Gastrocnemius medialis (tissue), 4 donors: ENCODE data around the gene CD300H. TPM values are rescaled to one million over a fixed set of nuclear protein-coding genes. Genes with fewer than 3 reads are reported as not detected.

ENCODE experiments used
- ATAC-seq, 2 donors: fragments of 150-250 bp; one replicate each; pipeline ENCODE4 v1.9.1; 2016
- DNase-seq, 2 donors: peaks; one replicate each; pipeline ENCODE4 v3.0.0-alpha.2; 2019
- H3K27ac ChIP-seq, 4 donors: fragments of 200-600 bp; sonication (generic); 1 replicate in 1 of 4; 2 replicates in 3 of 4; pipeline ENCODE4 v1.5.1; 2016 to 2018; ENCODE audit warnings: mild to moderate bottlenecking in 2 of 4, moderate library complexity in 1 of 4
- H3K27me3 ChIP-seq, 3 donors: fragments of 200-600 bp; sonication (generic) in 2 of 3; 1 replicate in 1 of 3; 2 replicates in 2 of 3; pipeline versions ENCODE4 v1.5.1 to v1.6.0; 2016 to 2019; ENCODE audit warnings: mild to moderate bottlenecking in 1 of 3, moderate library complexity in 1 of 3
- H3K36me3 ChIP-seq, 2 donors: fragments of 200-600 bp; sonication (generic) in 1 of 2; one replicate each; pipeline ENCODE4 v1.5.1; 2017 to 2018
- H3K4me1 ChIP-seq, 2 donors: fragments of 200-600 bp; sonication (generic) in 1 of 2; one replicate each; pipeline ENCODE4 v1.5.1; 2016 to 2017; ENCODE audit warnings: mild to moderate bottlenecking in 2 of 2
- H3K4me3 ChIP-seq, 4 donors: fragments of 200-600 bp; sonication (generic) in 3 of 4; 1 replicate in 1 of 4; 2 replicates in 3 of 4; pipeline ENCODE4 v1.5.1; 2016 to 2019; ENCODE audit warnings: mild to moderate bottlenecking in 2 of 4
- H3K9me3 ChIP-seq, 3 donors: fragments of 200-600 bp; sonication (generic) in 2 of 3; 1 replicate in 1 of 3; 2 replicates in 2 of 3; pipeline ENCODE4 v1.5.1; 2016 to 2019
- POLR2A ChIP-seq, 2 donors: fragments of 450-650 bp; IDR thresholded peaks; one replicate each; pipeline ENCODE4 v1.6.1; 2017; ENCODE audit warnings: antibody characterized with exemption in 2 of 2, mild to moderate bottlenecking in 2 of 2, moderate library complexity in 2 of 2
- in situ Hi-C, 4 donors: fragments of 200-750 bp; cut with MboI; loops; one replicate each; pipeline versions ENCODE4 v1.15.0 to v1.8.0; 2017; ENCODE audit warnings: low sequenced_read_pairs in 4 of 4
- intact Hi-C: fragments of 100-400 bp; cut with DNase I; formaldehyde crosslinking; loops from one replicate; pipeline ENCODE4 v1.15.1; 2023; ENCODE audit warnings: low total_unique reads
- total RNA-seq, 4 donors: library from RNA; depleted of rRNA; stranded (reverse); fragments of >200 nt; gene quantifications; one replicate each; pipeline versions ENCODE4 v1.1.0 to v1.2.3, GENCODE V29; 2016
- TF ChIP-seq, protein P1 (sequence below), 5 experiments: fragments of 450-650 bp in 3 of 5; fragments of 200-600 bp in 2 of 5; sonication (generic) in 2 of 5; IDR thresholded peaks in 4 of 5; conservative IDR thresholded peaks in 1 of 5; 1 replicate in 4 of 5; 2 replicates in 1 of 5; pipeline ENCODE4 v1.5.1; 2016 to 2019; ENCODE audit warnings: antibody characterized with exemption in 5 of 5, mild to moderate bottlenecking in 3 of 5, moderate library complexity in 3 of 5

The CD300H gene
- total RNA-seq, 4 donors from 2014 or later, result not detected

DNA sequence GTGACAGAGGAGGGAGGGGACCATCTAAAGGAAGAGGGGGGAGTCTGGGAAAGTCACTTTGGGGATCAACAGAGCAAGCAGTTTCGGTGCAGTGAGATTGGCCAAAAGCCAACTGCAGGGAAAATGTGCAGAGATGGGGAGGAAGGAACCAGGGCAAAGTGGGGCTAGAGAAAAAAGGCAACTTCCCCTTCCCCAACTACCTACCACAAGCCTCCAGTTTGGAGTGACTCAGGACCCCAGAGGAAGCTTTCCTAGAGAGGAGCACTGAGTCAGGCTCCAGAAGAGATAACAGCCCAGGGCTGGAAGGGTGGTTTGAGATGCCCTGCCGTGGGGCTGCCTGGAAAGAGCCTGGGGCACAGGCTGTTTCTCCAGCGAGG lies 31.7 kb upstream of the CD300H start:
- in situ Hi-C loops, result no loop called here
- no peaks in the 10 kb centered on the region for H3K36me3 ChIP-seq
- DNase-seq (no peak), ATAC-seq (no peak)
- H3K9me3 ChIP-seq, result no peaks in the 10 kb centered on the region
- no peak overlapping the region for H3K4me3 ChIP-seq
- no peaks in the 10 kb centered on the region for H3K4me1 ChIP-seq
- no peak overlapping the region for H3K27ac ChIP-seq
- no peak for TF ChIP-seq POLR2A (IDR thresholded peaks at IDR 0.05)
- TF ChIP-seq, protein P1, sequence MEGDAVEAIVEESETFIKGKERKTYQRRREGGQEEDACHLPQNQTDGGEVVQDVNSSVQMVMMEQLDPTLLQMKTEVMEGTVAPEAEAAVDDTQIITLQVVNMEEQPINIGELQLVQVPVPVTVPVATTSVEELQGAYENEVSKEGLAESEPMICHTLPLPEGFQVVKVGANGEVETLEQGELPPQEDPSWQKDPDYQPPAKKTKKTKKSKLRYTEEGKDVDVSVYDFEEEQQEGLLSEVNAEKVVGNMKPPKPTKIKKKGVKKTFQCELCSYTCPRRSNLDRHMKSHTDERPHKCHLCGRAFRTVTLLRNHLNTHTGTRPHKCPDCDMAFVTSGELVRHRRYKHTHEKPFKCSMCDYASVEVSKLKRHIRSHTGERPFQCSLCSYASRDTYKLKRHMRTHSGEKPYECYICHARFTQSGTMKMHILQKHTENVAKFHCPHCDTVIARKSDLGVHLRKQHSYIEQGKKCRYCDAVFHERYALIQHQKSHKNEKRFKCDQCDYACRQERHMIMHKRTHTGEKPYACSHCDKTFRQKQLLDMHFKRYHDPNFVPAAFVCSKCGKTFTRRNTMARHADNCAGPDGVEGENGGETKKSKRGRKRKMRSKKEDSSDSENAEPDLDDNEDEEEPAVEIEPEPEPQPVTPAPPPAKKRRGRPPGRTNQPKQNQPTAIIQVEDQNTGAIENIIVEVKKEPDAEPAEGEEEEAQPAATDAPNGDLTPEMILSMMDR (IDR thresholded peaks at IDR 0.05 in 4 of 5, conservative IDR thresholded peaks at IDR 0.05 in 1 of 5), result no peak
- peaks cover 2 to 11% (median 5%) of the 10 kb centered on the region in 3 donors for H3K27me3 ChIP-seq
- intact Hi-C loops, result no loop called here

- intact Hi-C loops, result no loop called here
- Histone ChIP-seq H3K4me3 (no peak overlapping the region), H3K36me3 (no peaks in the 10 kb centered on the region), H3K4me1 (no peaks in the 10 kb centered on the region), H3K27me3 (peaks cover 2 to 11% (median 6%) of the 10 kb centered on the region in 3 donors), H3K27ac (no peak overlapping the region), H3K9me3 (no peaks in the 10 kb centered on the region)
- ATAC-seq (no peak), DNase-seq (no peak)
- TF ChIP-seq, protein P1 (IDR thresholded peaks at IDR 0.05 in 4 of 5, conservative IDR thresholded peaks at IDR 0.05 in 1 of 5), result no peak
- no peak for TF ChIP-seq POLR2A (IDR thresholded peaks at IDR 0.05)
- in situ Hi-C loops, result no loop called here
Measured at GRCh38 chr17:74598346-74599022, 31.2 kb upstream of the CD300H start.

GRCh38 chr17:74597069-74597790 lies 29.9 kb upstream of the CD300H start:
- no peaks in the 10 kb centered on the region for H3K9me3 ChIP-seq
- intact Hi-C loops, result no loop called here
- no peak for DNase-seq
- no peak for TF ChIP-seq POLR2A (IDR thresholded peaks at IDR 0.05)
- TF ChIP-seq, protein P1 (IDR thresholded peaks at IDR 0.05 in 4 of 5, conservative IDR thresholded peaks at IDR 0.05 in 1 of 5), result no peak
- no peak for ATAC-seq
- no peaks in the 10 kb centered on the region for H3K36me3 ChIP-seq
- in situ Hi-C loops, result no loop called here
- H3K27me3 ChIP-seq, result peaks cover 2 to 10% (median 3%) of the 10 kb centered on the region in 3 donors
- H3K27ac ChIP-seq, result no peak overlapping the region
- H3K4me1 ChIP-seq, result no peaks in the 10 kb centered on the region
- H3K4me3 ChIP-seq, result no peak overlapping the region

DNA sequence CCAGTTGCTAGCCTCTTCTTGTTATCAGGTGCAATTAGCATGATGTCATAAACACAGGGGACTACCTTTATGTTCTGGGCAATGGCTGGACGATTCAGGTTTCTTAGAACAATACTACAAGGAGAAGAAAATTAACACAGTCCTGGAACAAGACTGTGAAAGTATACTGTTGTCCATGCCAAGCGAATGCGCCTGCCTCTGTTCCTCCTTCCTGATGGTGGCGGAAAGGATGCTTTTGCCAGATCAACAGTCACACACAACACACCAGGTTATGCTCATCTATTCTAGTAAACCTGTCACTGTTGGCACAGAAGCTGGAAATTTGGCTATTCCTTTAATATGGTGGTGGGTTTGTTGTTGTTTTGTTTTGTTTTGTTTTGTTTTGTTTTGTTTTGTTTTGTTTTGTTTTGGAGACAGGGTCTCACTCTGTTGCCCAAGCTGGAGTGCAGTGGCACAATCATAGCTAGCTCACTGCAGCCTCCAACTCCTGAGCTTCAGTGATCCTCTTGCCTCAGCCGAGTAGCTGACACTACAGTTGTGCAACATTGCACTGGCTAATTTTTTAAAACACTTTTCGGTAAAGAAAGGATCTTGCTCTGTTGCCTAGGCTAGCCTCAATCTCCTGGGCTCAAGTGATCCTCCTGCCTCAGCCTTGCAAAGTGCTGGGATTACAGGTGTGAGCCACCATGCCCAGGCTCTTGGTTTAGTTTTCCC lies 27.9 kb upstream of the CD300H start:
- H3K9me3 ChIP-seq, result no peaks in the 10 kb centered on the region
- H3K4me3 ChIP-seq, result no peak overlapping the region
- no peaks in the 10 kb centered on the region for H3K4me1 ChIP-seq
- ATAC-seq (no peak), DNase-seq (no peak)
- H3K27me3 ChIP-seq, result peaks cover 2 to 10% (median 7%) of the 10 kb centered on the region in 3 donors
- in situ Hi-C loops (no loop called here), intact Hi-C loops (no loop called here)
- no peaks in the 10 kb centered on the region for H3K36me3 ChIP-seq
- H3K27ac ChIP-seq, result no peak overlapping the region
- TF ChIP-seq, protein P1 (IDR thresholded peaks at IDR 0.05 in 4 of 5, conservative IDR thresholded peaks at IDR 0.05 in 1 of 5), result no peak
- TF ChIP-seq POLR2A (IDR thresholded peaks at IDR 0.05), result no peak
